Stimulated activated CD8-positive, alpha-beta memory T cell treated with anti-CD3 and anti-CD28 coated beads, Interleukin-7, amount 100 ng/mL, for 48 hours (primary cell): Measurements from ENCODE around the gene ARHGEF19.

Experiments used
- DNase-seq, 2 donors: peaks; one replicate each; pipeline ENCODE4 v3.0.0-alpha.2; 2020; ENCODE audit warnings: low read depth in 1 of 2; ENCODE audit errors: extremely low read depth in 1 of 2

Gene ARHGEF19

DNA sequence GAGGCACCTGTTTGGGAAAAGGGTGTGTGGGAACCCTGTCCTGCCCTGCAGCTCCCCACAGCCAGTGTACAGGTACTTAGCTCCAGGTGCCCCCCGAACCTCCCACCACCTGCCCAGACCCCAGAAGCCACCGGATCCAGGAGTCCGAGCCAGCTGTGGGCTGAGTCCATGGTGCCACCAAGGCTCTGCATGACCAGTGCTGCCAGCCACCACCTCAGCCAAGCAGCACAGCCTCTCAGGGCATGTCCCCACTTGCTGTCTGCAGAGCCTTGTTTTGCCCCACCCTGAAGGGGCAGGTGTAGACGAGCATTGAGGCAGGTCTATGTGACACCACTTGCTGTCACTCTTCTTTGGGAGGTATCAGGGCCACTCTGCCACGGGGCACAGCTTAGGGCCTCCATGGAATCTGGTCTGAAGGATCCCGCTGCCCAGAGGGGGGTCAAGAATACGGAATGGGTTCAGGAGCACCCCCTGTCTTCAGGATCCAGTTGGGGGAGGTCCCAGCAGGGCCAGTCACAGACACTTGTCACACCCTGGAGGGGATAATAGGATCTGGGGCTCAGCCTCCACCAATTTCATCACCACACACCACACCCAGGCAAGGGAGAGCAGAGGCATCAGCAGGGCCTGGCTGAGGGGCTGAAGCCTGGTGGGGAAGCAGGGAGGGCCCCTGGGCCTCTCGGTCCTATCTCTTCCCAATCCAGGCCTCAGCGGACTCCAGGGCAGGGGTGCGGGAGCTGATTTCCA is 27.7 kb downstream of the ARHGEF19 start:
- no peak for DNase-seq

DNA sequence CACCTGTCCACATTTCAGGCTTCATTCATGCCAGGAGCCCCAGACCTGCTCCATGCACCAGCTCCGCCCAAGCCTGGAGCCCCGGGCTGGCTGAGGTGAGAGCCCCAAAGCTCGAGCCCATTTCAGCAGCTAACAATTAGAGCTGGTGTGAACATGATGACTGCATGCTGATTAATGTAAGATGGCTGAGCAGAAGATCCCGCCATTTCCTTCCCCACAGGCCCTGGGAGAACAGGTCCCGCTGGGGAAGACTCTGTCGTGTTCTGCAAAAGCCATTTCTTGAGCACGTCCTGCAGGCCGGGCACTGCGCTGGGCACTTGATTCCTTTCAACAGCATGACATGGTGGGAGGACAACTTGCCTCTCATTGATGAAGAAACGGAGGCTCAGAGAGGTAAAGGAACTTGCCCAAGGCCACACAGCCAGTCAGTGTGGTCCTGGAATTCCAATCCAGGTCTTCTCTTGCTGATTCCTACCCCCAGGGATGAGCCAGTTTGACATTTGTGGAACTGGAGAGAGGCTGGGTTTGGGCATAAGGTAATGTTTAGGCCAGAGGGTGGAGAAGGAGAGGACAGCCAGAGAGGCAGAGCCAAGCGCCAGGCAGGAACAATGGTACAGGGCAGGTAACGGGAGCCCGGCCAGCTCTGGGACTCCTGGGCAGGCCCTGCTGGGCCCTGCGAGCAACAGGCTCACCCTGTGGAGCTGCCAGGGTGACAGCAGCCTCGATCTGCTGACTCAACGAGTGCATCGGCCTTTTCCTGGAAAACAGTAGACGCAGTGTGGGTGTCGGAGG is 28.5 kb downstream of the ARHGEF19 start:
- no peak for DNase-seq

DNA sequence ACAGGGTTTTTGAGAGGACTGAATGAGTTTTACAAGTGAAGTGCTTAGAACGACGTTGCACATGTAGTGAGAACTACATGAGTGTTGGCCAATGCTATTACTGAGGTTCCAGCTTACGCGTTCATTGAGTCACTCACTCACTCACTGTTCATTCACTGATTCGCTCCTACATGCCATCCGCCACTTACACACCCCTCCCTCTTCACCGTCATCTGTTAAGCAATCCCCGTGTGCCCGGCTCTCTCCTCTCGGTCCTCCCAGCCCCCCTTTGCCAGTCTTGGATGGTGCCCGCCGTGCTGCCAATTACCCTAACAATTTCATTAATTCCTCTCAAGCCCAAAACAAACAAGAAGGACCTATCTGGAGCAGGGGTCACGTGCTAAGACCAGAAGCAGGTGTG is 29.3 kb downstream of the ARHGEF19 start:
- no peak for DNase-seq

DNA sequence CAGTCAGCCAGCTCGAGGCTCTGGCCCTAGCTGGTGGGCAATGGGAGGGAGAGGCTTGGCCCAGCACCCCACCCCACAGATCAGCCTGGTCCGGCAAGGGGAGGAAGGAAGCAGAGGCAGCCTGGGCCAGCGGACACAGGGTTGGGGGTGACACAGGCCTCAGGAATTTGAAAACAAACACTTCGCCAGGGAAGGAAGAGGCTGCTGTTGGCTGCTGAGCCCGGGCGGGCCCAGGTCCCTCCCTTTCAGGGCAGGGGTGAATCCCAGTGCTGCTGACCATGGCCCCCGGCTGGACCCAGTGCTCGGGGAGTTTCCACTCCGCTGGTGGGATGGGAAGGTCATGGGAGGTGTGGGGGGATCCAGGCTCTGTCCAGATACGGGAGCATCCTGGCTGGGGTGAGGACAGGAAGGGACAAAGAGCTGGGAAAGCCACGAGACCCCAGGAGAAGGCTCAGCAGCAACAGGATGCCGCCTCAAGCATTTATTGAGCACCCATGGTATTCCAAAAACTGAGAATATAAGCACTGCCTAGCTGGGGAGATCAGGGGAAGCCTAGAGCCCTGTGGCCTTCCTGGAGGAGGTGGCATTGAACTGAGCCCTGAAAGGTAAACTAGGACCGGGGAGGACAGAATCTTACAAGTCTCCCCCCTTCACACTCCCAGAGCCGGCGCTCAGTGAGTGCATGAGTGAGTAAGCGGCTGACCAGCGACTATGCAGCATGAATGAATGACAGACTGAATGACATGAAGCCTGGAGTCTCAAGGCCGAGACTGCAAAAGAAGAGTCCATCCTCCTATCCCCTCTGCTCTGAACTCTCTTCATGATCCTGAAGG is 30.3 kb downstream of the ARHGEF19 start:
- no peak for DNase-seq

DNA sequence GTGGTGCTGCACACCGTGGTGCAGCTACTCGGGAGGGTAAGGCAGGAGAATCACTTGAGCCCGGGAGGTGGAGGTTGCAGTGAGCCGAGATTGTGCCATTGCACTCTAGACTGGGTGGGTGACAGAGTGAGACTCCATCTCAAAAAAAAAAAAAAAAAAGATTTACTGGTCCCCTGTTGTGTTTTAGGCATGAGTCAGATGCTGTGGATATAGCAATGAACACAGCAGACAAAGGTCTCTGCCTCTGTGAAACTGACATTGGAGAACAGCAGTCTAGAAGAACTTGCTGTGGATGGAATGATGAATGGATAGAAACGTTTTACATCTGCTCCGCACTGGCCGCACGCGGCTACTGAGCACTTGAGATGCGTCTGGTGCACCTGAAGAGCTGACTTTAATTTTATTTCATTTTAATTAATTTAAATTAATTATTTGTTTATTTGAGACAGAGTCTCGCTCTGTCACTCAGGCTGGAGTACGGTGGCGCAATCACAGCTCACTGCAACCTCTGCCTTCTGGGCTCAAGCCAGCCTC is 32.1 kb downstream of the ARHGEF19 start:
- DNase-seq, result no peak

DNA sequence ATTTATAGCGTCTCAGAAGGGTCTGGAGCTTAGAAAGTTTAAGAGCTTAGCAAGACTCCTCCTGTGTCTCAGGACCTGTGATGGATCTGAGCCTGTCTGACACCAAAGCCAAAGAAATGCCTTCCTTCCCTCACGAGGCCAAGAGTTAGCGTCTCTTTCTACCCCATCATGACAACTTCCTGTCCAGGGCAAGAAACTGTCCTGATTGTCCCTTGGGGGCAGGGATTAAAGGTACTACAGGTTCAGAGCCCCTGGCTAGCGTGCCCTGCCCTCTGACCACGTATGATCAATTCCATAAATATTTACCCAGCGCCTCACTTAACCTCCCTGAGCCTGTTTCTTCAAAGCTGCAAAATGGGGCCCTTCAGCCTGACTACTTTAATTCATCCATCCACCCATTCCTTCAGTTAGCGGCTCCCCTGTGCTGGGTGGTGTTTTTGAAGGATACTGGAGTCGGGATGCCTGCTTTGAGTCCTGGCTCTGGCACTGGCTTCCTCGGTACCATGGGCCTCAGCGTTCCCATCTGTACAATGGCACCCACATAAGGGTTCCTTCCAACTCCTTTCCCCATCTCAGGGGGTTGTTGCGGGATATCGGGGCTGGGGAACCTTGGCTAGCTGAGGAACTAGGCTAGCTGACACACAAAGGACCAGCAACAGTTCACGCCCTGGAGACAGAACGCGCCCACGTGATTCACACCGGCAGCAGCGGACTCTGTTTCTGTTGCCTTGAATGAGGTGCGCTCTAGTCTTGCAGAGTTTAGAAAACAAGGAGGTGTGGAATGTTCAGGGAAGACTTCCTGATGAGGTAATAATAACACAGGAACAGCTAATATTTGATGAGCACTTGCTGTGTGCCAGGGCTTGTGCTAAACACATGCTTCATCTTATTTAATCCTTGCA is 33.6 kb downstream of the ARHGEF19 start:
- no peak for DNase-seq

DNA sequence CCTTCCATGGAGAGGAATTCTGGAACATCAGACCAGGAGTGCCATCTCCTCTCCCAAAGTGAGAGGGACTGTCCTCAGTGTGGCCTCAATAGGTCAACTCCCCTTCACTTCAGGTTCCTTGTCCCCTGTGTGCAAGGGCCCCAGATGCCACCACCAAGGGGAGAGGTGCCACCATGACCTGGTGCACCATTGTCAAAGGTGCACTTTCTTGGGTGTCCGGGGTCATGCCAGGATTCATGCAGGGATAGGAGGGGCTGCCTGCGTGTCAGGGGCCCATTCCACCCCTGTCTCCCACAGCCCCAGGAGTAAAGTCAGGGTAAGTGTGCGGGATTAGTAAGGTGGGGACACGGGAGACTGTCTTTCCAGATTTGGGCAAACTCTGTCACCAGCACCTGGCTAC is 35.1 kb downstream of the ARHGEF19 start:
- no peak for DNase-seq

DNA sequence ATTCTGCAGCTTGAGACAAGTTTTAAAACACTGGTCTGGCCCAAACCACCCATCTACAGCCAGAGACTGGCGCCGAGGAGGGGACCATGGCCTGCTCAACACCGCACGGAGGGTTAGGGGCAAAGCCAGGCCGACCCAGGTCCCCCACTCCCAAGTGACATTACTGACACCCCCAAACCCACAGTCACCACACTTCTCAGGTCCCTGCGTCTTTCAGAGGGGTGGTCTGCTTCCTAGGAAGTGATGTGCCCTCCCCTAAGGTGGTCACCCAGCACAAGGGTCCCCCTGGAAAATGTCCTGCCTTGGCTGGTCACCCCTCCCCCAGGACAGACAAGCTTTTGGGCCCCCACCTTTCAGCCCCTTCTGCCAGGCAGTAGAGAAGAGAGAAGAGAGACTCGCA is 35.8 kb downstream of the ARHGEF19 start:
- DNase-seq, result no peak

DNA sequence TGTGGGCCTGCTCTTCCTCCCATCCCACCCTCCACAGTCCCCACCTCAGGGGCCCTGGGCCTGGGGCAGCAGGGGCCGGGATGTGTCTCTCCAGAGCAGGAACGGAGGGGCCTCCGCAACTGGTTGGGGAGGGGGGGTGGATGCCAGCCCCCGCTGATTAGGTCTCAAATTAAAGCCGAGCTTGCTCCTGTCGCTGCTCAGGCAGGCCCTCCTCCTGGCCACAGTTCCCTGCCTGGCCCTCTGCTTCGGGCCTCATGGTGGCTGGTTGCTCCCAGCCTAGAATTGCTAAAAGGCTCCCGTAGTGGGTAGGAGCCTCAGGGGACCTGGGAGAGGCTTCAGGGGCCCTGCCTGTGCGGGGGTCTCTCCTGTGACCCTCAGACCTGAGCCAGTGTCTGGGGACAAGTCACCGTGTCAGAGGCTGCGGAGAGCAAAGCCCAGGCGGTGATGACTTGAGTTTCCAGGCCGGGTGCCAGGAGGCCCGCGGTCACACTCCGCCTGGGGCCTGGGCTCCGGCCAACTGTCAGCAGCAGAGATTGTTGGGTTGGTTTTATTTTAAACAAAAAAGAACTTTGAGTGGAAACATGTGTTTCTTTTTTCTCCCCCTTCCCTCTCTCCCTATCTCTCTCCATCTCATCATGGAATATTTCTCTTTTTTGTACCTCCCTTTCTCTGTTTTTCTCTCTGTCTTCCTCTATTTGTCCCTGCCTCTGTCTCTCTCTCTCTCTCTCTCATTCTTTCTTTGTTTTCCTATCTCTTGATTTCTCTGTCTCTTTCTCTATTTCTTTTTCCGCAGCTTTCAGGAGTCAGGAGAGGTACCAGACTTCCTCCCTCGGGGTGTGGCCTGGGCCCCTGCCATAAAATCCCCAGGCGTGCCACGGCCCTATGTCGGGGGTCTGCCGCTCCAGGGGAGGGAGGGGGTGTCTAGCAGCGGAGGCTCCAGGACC is 36.6 kb downstream of the ARHGEF19 start:
- DNase-seq, result no peak

DNA sequence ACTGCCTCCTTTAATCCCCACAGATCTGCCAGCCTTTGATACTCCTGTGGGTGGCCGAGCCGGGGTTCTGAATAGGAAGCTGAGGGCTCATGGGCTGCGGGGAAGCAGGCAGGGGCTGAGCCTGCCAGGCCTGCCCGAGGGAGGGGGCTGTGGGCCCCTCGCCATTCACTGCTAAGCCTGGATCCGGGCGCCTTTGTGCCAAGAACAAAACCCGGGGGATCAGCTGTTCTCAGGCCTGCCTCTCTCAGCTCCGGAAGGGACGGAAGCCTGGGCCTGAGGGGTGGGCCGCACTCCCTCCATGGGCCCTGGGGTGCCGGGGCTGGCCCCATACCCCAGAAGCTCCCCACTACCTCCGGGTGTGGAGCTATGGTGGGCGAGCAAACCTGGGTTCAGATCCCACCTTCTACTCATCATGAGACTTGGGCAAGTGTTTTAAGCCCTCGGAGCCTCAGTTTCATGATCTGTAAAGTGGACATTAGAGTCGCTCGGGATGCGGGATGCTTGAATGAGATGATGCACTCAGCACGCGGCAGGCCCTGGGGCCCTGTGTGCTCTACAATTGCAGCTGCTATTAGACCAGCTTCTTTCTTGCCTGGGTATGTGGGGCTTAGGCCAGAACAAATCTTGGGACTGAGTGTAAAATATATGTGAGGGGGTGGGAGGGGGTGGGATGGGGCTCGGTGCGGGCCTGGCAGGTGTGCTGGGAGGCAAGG is 37.4 kb downstream of the ARHGEF19 start:
- DNase-seq, result no peak

DNA sequence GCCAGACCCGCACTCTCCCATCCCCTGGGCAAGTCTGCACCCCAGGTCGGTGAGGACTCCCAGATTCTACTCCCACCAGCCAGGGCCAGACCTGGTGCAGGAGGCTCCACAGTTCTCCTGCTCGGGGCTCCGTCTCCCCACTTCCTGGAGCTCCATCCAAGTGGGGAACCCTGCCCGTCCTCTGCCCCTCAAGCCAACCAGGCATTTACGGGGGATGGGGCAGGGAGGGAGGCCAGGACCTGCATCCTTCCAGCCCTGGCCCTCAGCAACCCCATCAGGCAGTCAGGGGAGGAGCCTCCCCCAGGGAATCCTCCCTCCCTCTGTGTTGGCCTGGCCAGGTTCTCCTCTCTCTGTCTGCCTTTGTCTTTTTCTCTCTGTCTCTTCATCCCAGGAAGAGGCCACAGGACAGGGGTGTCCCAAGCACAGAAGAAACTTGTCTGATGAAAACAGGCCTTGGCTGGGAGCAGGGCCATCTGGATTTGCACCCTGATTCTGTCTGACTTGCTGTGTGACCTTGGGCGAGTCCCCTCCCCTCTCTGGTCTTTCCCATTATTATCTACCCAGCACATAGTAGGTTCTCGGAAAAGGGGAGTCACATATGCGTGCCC is 38.1 kb downstream of the ARHGEF19 start:
- DNase-seq, result no peak

DNA sequence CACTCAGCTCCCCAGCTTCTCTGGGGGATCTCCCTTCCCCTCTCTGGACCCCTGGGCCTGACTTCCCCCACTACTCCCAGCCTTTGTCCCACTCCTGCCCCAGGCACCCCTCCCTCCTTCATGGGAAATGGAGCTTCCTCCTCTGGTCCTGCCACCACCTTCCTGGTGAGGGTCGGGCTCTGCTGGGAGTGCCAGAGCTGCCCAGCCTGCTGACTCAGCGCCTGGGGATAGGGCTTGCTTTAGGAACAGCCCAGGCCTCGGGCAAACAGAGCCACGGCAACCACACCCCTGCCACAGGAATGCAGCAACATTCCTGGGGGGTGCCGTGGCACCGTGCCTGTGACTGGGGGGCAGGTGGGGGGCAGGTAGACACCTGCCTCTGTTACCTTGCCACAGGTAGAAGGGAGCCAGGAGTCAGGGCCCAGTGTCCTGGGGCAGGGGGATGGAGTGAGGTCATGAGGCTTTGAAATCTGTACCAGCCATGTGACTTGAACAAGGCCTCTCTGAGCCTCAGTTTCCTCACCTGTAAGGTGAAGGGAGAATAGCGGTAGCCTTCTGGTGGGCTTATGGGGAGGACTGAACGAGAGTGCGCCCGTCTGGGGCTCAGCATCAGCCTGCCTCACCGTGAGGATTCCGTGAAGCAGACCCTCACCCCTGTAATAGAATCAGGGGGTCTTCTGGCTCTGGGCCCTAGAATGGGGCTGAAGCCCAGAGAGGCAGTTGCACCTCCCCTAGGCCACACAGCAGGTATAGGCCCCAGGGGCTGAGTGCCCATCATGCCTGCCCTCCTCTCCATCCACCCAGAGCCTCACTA is 38.8 kb downstream of the ARHGEF19 start:
- no peak for DNase-seq

DNA sequence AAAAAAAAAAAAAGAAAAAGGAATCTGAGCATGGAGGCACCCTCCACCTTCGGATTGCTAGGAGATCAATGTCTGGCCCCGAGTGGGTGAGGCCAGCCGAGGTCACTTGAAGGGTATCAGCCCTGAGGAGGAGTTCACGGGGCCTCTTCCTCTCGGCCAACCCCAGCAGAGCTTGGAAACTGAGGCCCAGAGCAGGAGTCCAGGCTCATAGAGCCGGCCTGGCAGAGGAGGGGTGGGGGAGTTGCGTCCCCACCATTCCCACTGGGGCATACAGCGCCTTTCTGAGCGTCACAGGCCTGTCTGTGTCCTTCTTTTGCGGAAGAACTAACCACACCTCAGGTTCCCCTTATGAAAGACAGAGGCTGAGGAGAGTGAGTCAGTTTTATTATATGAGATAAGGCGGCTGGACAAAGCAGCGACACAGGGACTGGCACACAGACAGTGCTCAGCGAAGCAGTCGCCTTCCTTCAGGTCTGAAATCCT is 39.4 kb downstream of the ARHGEF19 start:
- no peak for DNase-seq

DNA sequence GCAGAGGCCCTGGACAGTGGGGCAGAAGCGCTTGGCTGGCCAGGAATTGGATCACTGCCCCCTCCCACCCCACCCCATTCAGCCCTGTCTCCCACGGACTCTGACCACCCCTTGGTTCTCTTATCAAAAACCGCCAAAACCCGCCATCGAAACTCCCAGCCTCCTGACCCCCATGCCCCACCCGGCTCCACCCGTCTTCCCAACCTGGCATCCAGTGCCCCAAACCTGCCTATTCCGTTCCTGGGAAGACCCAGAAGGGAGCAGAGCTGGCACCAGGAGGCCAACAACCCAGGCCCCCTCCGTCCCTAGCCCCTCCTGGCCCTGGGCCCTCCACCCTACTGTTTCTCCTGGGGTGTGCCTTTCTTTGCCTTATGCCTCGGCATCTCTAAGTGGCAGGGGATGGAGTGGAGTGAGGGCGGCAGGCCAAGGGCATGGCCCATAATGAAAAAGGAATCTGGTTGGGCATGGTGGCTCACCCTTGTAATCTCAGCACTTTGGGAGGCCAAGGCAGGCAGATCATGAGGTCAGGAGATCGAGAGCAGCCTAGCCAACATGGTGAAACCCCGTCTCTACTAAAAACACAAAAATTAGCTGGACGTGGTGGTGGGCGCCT is 40.1 kb downstream of the ARHGEF19 start:
- no peak for DNase-seq

DNA sequence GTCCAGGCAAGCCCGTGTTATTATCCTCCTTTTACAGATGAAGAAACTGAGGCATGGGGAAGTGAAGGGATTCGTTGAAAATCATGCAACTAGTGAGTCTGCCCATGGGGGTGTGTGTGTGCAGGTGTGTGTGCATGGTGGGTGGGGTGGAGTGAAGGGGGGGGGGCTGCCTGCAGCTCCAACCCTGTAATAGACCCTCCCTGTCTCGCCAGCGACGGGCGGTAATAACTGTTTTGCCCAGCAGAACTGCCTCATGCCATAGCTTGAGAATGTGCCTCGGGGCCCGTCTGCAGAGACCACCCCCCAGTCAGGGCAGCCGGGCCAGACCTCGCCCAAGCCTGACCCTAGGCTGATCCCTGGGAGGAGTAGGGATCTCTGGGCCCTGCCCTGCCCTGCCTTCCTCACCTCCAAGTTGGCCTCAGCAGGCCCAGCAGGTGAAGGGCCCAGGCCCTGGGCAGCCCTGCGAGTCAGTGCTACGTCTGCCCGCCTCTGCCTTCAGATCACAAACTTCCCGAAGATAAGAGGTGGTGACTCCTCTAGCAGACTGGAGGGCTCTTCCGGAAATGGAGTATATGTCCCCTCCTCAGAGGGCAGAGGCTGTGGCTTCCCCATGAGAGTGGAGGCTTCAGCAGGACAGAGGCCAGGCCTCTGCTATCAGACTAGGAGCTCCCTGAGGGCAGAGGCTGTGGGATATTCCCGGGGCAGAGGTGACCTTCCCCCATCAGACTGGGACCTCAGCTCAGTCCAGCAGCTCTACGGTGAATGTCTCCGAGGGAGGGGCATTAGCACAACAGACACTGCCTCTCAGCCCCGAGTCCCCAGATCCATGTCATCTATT is 40.9 kb downstream of the ARHGEF19 start:
- no peak for DNase-seq

DNA sequence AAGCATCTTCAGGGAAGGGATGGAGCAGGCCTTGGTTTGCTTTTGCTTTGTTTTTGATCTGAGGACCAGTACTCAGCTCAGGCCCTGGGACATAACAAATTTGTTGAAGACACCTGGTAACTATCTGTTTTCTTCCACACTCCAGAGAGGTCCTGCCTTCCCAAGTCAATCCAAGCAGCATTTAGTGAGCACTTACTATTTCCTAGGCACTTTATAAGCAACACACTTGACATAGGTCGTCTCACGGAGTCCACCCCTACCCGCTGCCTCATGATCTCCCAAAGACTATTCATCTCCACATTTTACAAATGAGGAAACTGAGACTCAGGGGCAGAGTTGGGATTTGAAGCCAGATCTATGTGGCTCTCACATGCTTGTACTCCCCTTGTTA is 42.2 kb downstream of the ARHGEF19 start:
- DNase-seq, result no peak
